ENCODE measurements around the gene VTN. TPM values are rescaled to one million over a fixed set of nuclear protein-coding genes. Genes with fewer than 3 reads are reported as not detected.

Gene VTN
- total RNA-seq, 3 donors from 2014 or later (not counting 1 experiment from before 2014, with no cell fraction given), result not detected

- WGBS (ENCODE audit: insufficient coverage), result 92% methylated on average over 7 of the region's 7 CpGs
Measured at GRCh38 chr17:28397687-28398279, 27.7 kb upstream of the VTN start.

GRCh38 chr17:28397275-28397674, 27.2 kb upstream of the VTN start:
- no peak overlapping the region for H3K4me3 Mint-ChIP-seq
- no peak overlapping the region for H3K4me3 ChIP-seq (ENCODE audit: low read length)
- peak overlapping the region in 1 of 2 donors; percentile 33 for H3K27ac Mint-ChIP-seq
- H3K36me3 ChIP-seq (ENCODE audit: control insufficient read depth, insufficient read depth, low read length), result peaks cover 36% of the 10 kb centered on the region
- H3K36me3 Mint-ChIP-seq, result no peaks in the 10 kb centered on the region
- intact Hi-C loops (cut with micrococcal nuclease), result no loop called here
- DNase-seq (no peak), ATAC-seq (no peak)
- no peak for TF ChIP-seq CTCF (IDR thresholded peaks at IDR 0.05)
- H3K4me1 ChIP-seq (ENCODE audit: control insufficient read depth, insufficient read depth, low read length), result no peaks in the 10 kb centered on the region
- no peaks in the 10 kb centered on the region for H3K4me1 Mint-ChIP-seq
- H3K27me3 ChIP-seq (ENCODE audit: control insufficient read depth, insufficient read depth, low read length), result no peaks in the 10 kb centered on the region
- WGBS (ENCODE audit: insufficient coverage), result 97% methylated on average over 3 of the region's 3 CpGs
- H3K9me3 Mint-ChIP-seq, result no peaks in the 10 kb centered on the region
- H3K27me3 Mint-ChIP-seq (ENCODE audit: low read depth in 2 of 2), result no peaks in the 10 kb centered on the region
- no peak overlapping the region for H3K27ac ChIP-seq (ENCODE audit: low read length)
- H3K9me3 ChIP-seq (ENCODE audit: control insufficient read depth, insufficient read depth, low read length), result no peaks in the 10 kb centered on the region

More at GRCh38 chr17:28397687-28398279, 27.7 kb upstream of the VTN start:
- Mint-ChIP-seq H3K27ac (peak overlapping the region in 1 of 2 donors; percentile 33), H3K36me3 (no peaks in the 10 kb centered on the region), H3K27me3 (ENCODE audit: low read depth in 2 of 2) (no peaks in the 10 kb centered on the region), H3K4me1 (no peaks in the 10 kb centered on the region), H3K9me3 (no peaks in the 10 kb centered on the region), H3K4me3 (no peak overlapping the region)
- no peak for TF ChIP-seq CTCF (IDR thresholded peaks at IDR 0.05)
- no peak for ATAC-seq
- Histone ChIP-seq H3K9me3 (ENCODE audit: control insufficient read depth, insufficient read depth, low read length) (no peaks in the 10 kb centered on the region), H3K4me3 (ENCODE audit: low read length) (no peak overlapping the region), H3K27ac (ENCODE audit: low read length) (no peak overlapping the region), H3K36me3 (ENCODE audit: control insufficient read depth, insufficient read depth, low read length) (peaks cover 31% of the 10 kb centered on the region), H3K4me1 (ENCODE audit: control insufficient read depth, insufficient read depth, low read length) (no peaks in the 10 kb centered on the region), H3K27me3 (ENCODE audit: control insufficient read depth, insufficient read depth, low read length) (no peaks in the 10 kb centered on the region)
- intact Hi-C loops (cut with micrococcal nuclease), result no loop called here
- no peak for DNase-seq

GRCh38 chr17:28396635-28397239, 26.6 kb upstream of the VTN start:
- ATAC-seq (no peak), DNase-seq (no peak)
- peaks cover 36% of the 10 kb centered on the region for H3K36me3 ChIP-seq (ENCODE audit: control insufficient read depth, insufficient read depth, low read length)
- H3K27me3 ChIP-seq (ENCODE audit: control insufficient read depth, insufficient read depth, low read length), result no peaks in the 10 kb centered on the region
- no peak overlapping the region for H3K27ac ChIP-seq (ENCODE audit: low read length)
- WGBS (ENCODE audit: insufficient coverage), result 78% methylated on average over 6 of the region's 6 CpGs
- TF ChIP-seq CTCF (IDR thresholded peaks at IDR 0.05), result no peak
- no peaks in the 10 kb centered on the region for H3K36me3 Mint-ChIP-seq
- H3K4me3 Mint-ChIP-seq, result no peak overlapping the region
- no peaks in the 10 kb centered on the region for H3K4me1 Mint-ChIP-seq
- H3K9me3 Mint-ChIP-seq, result no peaks in the 10 kb centered on the region
- no peaks in the 10 kb centered on the region for H3K4me1 ChIP-seq (ENCODE audit: control insufficient read depth, insufficient read depth, low read length)
- H3K9me3 ChIP-seq (ENCODE audit: control insufficient read depth, insufficient read depth, low read length), result no peaks in the 10 kb centered on the region
- no peak overlapping the region for H3K4me3 ChIP-seq (ENCODE audit: low read length)
- H3K27me3 Mint-ChIP-seq (ENCODE audit: low read depth in 2 of 2), result no peaks in the 10 kb centered on the region
- intact Hi-C loops (cut with micrococcal nuclease), result no loop called here
- H3K27ac Mint-ChIP-seq, result no peak overlapping the region

GRCh38 chr17:28395968-28396367, 25.9 kb upstream of the VTN start:
- Mint-ChIP-seq H3K27me3 (ENCODE audit: low read depth in 2 of 2) (no peaks in the 10 kb centered on the region), H3K27ac (no peak overlapping the region), H3K4me3 (no peak overlapping the region), H3K4me1 (no peaks in the 10 kb centered on the region), H3K9me3 (no peaks in the 10 kb centered on the region), H3K36me3 (peaks cover 4% of the 10 kb centered on the region)
- DNase-seq (no peak), ATAC-seq (no peak)
- no peaks in the 10 kb centered on the region for H3K9me3 ChIP-seq (ENCODE audit: control insufficient read depth, insufficient read depth, low read length)
- H3K27me3 ChIP-seq (ENCODE audit: control insufficient read depth, insufficient read depth, low read length), result no peaks in the 10 kb centered on the region
- intact Hi-C loops (cut with micrococcal nuclease), result no loop called here
- TF ChIP-seq CTCF (IDR thresholded peaks at IDR 0.05), result no peak
- WGBS (ENCODE audit: insufficient coverage), result 90% methylated on average over 6 of the region's 6 CpGs
- peaks cover 41% of the 10 kb centered on the region for H3K36me3 ChIP-seq (ENCODE audit: control insufficient read depth, insufficient read depth, low read length)
- H3K27ac ChIP-seq (ENCODE audit: low read length), result no peak overlapping the region
- H3K4me1 ChIP-seq (ENCODE audit: control insufficient read depth, insufficient read depth, low read length), result no peaks in the 10 kb centered on the region
- H3K4me3 ChIP-seq (ENCODE audit: low read length), result no peak overlapping the region

Measured in natural killer cell (primary cell).